Thyroid gland (tissue), 4 donors: ENCODE data around the gene ZBED1.
"Not testable (repeated sequence)": the region's sequence is repeated elsewhere in the genome, so short reads cannot be mapped to it uniquely, and the experiment has no call there.

Experiments used
- CTCF ChIP-seq, 6 experiments: fragments of 200-600 bp in 3 of 6; fragments of 450-650 bp in 3 of 6; sonication (generic) in 3 of 6; IDR thresholded peaks; one replicate each; pipeline ENCODE4 v1.5.1; 2016 to 2019; ENCODE audit warnings: antibody characterized with exemption in 6 of 6, mild to moderate bottlenecking in 2 of 6, inconsistent platforms in 1 of 6, moderate library complexity in 1 of 6
- POLR2A ChIP-seq, 2 donors: fragments of 450-650 bp; IDR thresholded peaks; one replicate each; pipeline ENCODE4 v1.6.1; 2017; ENCODE audit warnings: antibody characterized with exemption in 2 of 2, mild to moderate bottlenecking in 2 of 2, moderate library complexity in 1 of 2

- not testable (repeated sequence) for TF ChIP-seq POLR2A, CTCF (IDR thresholded peaks at IDR 0.05)
Measured at GRCh38 chrX:2456091-2456490, 44.7 kb downstream of the ZBED1 start.
